ENCODE results near the gene TNF. TPM values are rescaled to one million over a fixed set of nuclear protein-coding genes. Genes with fewer than 3 reads are reported as not detected.

Gene TNF
- total and polyA plus RNA-seq, 9 donors: 0.08 to 0.80 (median 0.24) TPM; not detected in 2

DNA sequence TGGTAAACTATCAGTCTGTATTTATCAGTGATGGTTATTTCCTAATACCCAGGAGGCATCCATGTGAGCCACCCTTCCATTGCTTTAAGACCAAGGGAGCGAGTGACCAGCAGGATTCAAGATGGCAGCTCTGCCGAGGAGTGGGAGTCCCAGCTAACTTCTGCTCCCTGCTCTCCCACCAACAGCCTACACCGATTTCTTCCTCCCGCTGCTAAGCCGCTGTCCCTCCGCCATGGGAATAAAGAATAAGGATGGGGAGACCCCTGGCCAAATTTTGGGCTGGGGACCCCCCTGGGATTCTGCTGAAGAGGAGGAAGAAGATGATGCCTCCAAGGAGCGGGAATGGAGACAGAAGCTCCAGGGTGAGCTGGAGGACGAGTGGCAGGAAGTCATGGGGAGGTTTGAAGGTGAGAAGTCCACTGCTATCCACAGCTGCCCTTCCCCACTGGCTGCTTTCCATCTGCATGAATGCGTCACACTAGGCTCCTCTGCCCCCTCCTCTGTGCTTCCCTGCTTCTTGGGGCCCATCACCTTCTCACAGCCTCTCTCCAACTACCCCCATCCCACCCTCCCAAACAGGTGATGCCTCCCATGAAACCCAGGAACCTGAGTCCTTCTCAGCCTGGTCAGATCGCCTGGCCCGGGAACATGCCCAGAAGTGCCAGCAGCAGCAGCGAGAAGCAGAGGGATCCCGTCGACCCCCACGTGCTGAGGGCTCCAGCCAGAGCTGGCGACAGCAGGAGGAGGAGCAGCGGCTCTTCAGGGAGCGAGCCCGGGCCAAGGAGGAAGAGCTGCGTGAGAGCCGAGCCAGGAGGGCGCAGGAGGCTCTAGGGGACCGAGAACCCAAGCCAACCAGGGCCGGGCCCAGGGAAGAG is 17.7 kb upstream of the TNF start:
- H3K27me3 ChIP-seq (ENCODE audit: control insufficient read depth, insufficient read depth, low read length): no peaks in the 10 kb centered on the region
- H3K9me3 ChIP-seq (replicated peaks; ENCODE audit: control insufficient read depth, low read depth, low read length): no peaks in the 10 kb centered on the region

DNA sequence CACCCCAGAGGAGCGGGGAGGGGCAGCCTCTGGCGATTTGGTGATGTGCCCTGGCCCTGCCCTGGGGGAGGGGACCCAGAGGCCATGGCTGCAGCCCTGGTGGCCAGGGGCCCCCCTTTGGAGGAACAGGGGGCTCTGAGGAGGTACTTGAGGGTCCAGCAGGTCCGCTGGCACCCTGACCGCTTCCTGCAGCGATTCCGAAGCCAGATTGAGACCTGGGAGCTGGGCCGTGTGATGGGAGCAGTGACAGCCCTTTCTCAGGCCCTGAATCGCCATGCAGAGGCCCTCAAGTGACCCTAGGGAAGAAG is 17.1 kb upstream of the TNF start:
- DNase-seq: no peak
- Histone ChIP-seq H3K4me3 (ENCODE audit: low read length) (no peak overlapping the region), H3K27me3 (ENCODE audit: control insufficient read depth, insufficient read depth, low read length) (no peaks in the 10 kb centered on the region), H3K9me3 (replicated peaks; ENCODE audit: control insufficient read depth, low read depth, low read length) (no peaks in the 10 kb centered on the region), H3K36me3 (ENCODE audit: control insufficient read depth, insufficient read depth, low read length) (peaks cover 43% of the 10 kb centered on the region), H3K4me1 (ENCODE audit: control insufficient read depth, insufficient read depth, low read length) (peaks cover 28% of the 10 kb centered on the region), H3K27ac (ENCODE audit: low read length) (peak overlapping the region; percentile 35)
- 88% methylated on average over 8 of the region's 8 CpGs for WGBS (ENCODE audit: insufficient coverage)

More for the DNA sequence above, 17.7 kb upstream of the TNF start:
- peak overlapping the region; percentile 35 for H3K27ac ChIP-seq (ENCODE audit: low read length)
- H3K36me3 ChIP-seq (ENCODE audit: control insufficient read depth, insufficient read depth, low read length): peaks cover 47% of the 10 kb centered on the region
- peaks cover 28% of the 10 kb centered on the region for H3K4me1 ChIP-seq (ENCODE audit: control insufficient read depth, insufficient read depth, low read length)
- no peak for DNase-seq
- H3K4me3 ChIP-seq (ENCODE audit: low read length): no peak overlapping the region
- WGBS (ENCODE audit: insufficient coverage): 69% methylated on average over 17 of the region's 24 CpGs

DNA sequence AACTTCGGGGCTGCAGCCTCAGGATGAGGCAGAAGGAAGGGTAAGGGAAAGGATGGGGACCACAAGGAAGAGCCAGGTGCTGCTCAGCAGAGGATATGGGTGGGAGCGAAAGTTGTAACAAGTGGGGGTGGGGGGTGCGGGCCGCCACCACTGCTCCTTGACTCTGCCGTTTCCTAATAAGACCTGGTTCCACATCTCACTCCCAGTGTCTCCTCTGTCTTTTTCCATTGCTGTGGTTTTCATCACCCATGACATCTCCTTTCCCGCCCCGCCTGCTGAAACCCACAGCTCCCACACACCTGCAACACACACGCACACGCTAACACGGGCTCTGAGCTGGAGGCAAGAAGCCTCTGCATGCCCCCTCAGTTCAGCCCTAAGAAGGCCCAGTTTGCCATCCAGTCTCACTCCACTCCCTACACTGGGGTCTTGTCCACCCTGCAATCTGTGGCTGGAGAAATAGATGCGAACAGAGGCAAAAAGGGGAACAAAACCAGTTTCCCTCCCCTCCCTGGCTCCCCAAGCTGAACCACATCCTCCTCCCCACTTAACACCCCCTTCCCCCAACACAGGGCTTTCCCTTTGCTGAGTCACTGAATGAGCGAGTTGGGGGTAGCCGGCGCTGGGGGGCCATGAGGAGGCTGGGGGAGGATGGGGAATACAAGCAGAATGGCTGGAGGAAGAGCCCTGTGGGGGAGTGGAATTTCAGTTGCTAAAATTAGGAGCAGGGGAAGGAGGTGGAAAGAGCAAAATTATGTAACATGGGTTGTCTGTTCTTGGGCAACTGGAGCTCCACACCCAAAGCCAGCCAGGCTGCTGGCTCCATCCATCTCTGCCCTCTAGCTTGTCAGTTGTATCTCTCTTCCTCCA is 16.5 kb upstream of the TNF start:
- Histone ChIP-seq H3K27me3 (ENCODE audit: control insufficient read depth, insufficient read depth, low read length) (no peaks in the 10 kb centered on the region), H3K4me3 (ENCODE audit: low read length) (no peak overlapping the region), H3K36me3 (ENCODE audit: control insufficient read depth, insufficient read depth, low read length) (peaks cover 42% of the 10 kb centered on the region), H3K4me1 (ENCODE audit: control insufficient read depth, insufficient read depth, low read length) (peaks cover 28% of the 10 kb centered on the region), H3K9me3 (replicated peaks; ENCODE audit: control insufficient read depth, low read depth, low read length) (no peaks in the 10 kb centered on the region), H3K27ac (ENCODE audit: low read length) (peak overlapping the region; percentile 82)
- DNase-seq: peak; percentile 74
- 86% methylated on average over 8 of the region's 14 CpGs for WGBS (ENCODE audit: insufficient coverage)

DNA sequence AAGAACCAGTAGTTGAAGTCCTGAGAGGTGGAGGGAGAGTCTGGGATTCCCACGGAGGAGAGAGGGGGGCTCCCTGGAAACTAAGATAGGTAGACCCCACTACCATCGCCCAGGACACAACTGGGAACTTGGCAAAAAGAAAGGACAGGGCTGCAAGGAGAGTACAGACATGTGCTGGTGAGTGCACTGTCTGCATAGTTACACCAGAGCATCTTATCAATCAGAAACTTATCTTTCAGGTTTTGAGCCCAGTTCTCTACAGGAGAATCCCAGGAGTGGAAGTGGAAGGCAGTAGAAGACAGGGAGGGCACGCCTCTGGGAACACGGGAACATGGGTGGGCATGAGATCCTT is 15.8 kb upstream of the TNF start:
- DNase-seq: no peak
- no peaks in the 10 kb centered on the region for H3K27me3 ChIP-seq (ENCODE audit: control insufficient read depth, insufficient read depth, low read length)
- H3K4me3 ChIP-seq (ENCODE audit: low read length): no peak overlapping the region
- H3K9me3 ChIP-seq (replicated peaks; ENCODE audit: control insufficient read depth, low read depth, low read length): no peaks in the 10 kb centered on the region
- WGBS (ENCODE audit: insufficient coverage): 91% methylated on average over 3 of the region's 4 CpGs
- peaks cover 42% of the 10 kb centered on the region for H3K36me3 ChIP-seq (ENCODE audit: control insufficient read depth, insufficient read depth, low read length)
- peak overlapping the region; percentile 82 for H3K27ac ChIP-seq (ENCODE audit: low read length)
- peaks cover 28% of the 10 kb centered on the region for H3K4me1 ChIP-seq (ENCODE audit: control insufficient read depth, insufficient read depth, low read length)

DNA sequence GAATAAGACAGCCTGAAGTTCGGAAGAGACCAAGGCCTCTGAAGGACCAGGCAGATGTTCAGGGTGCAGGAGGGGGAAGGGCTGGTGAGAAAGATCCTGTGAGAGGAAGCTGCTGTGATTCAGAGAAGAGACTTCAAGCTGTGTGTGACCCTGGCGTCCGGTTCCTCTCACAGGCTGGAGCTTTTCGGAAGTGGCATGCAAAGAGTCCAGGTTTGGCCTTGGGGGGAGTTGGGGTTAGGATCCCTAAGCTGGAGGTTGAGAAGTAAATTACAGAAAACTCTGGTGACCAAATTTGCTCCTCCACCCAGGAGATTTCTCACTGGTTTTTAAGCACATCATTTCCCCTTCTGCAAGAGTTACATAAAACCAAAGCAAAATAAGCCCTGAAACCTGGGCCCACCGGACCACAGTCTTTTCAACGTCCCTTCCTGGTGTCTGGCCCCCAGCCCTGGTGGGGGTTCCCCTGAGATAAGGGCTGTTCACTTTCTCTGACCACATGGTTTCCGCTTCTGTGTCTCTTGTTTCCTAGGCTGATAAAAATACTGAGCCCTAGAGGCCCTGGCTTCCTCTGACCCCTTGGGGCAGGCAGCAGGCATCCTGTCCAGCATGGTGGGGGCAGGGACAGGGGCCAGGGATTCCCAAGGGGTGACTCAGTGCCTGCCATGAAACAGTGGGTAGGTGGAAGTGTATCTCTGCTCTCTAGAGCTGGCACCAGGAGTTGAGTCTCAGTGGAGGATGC is 15.2 kb upstream of the TNF start:
- no peak overlapping the region for H3K4me3 ChIP-seq (ENCODE audit: low read length)
- peaks cover 28% of the 10 kb centered on the region for H3K4me1 ChIP-seq (ENCODE audit: control insufficient read depth, insufficient read depth, low read length)
- peak; percentile 77 for DNase-seq
- peaks cover 42% of the 10 kb centered on the region for H3K36me3 ChIP-seq (ENCODE audit: control insufficient read depth, insufficient read depth, low read length)
- peak overlapping the region; percentile 82 for H3K27ac ChIP-seq (ENCODE audit: low read length)
- H3K9me3 ChIP-seq (replicated peaks; ENCODE audit: control insufficient read depth, low read depth, low read length): no peaks in the 10 kb centered on the region
- 59% methylated on average over 6 of the region's 7 CpGs for WGBS (ENCODE audit: insufficient coverage)
- H3K27me3 ChIP-seq (ENCODE audit: control insufficient read depth, insufficient read depth, low read length): no peaks in the 10 kb centered on the region

DNA sequence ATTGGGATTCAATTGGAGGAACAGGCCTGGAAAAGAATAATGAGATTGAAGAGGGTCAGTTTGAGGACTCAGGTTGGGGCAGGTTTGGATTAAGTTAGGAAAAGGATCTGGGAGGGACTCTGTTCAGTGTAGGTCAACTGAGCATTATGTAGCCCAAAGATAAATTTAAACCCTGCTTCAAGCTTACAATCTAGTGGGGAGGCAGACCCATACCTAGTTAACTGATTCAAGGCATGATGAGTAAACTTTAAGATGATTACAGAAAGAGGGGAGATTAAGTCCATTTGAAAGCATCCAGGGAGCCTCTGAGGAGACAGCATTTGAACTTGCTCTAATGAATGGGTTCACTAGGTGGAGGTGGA is 14.7 kb upstream of the TNF start:
- H3K36me3 ChIP-seq (ENCODE audit: control insufficient read depth, insufficient read depth, low read length): peaks cover 42% of the 10 kb centered on the region
- no peaks in the 10 kb centered on the region for H3K9me3 ChIP-seq (replicated peaks; ENCODE audit: control insufficient read depth, low read depth, low read length)
- H3K27me3 ChIP-seq (ENCODE audit: control insufficient read depth, insufficient read depth, low read length): no peaks in the 10 kb centered on the region
- peak overlapping the region; percentile 82 for H3K27ac ChIP-seq (ENCODE audit: low read length)
- no peak overlapping the region for H3K4me3 ChIP-seq (ENCODE audit: low read length)
- DNase-seq: no peak
- peaks cover 28% of the 10 kb centered on the region for H3K4me1 ChIP-seq (ENCODE audit: control insufficient read depth, insufficient read depth, low read length)

DNA sequence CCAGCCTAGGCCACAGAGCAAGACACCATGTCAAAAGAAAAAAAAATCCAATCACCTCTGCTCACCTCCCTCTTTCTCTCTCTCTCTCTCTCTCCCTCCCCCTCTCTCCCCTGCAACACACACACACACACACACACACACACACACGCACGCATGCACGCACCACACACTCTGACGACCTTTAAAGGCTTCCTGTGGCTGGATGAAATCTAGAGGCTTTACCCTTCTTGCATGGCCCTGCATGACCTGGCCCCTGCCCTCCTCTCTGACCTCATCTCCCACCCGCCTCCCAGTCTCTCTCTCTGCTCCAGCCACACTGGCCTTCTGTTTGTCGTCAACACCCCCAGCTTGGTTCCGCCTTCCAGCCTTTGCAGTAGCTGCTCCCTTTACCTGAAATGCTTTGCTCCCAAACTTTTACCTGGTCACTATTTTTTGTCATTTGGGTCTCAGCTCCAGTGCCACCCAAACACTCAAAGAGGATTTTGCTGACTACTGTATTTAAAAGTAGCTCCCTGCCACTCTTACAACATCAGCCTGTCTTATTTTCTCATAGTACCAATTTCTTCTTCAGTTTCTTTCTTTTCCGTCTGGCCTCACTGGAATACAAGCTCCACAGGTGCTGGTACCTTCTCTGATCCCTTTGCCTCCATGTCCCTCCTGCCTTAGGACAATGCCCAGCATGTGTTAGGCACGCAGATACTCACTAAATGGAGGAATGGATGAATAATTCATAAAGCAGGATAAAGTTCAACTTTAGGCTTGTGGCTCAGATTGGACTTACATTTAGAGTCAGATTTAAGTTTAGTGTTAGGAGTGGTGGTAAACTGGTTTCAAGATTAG is 7.6 kb upstream of the TNF start:
- WGBS (ENCODE audit: insufficient coverage): 35% methylated on average over 6 of the region's 9 CpGs
- Histone ChIP-seq H3K4me3 (ENCODE audit: low read length) (no peak overlapping the region), H3K27me3 (ENCODE audit: control insufficient read depth, insufficient read depth, low read length) (no peaks in the 10 kb centered on the region), H3K4me1 (ENCODE audit: control insufficient read depth, insufficient read depth, low read length) (no peaks in the 10 kb centered on the region), H3K36me3 (ENCODE audit: control insufficient read depth, insufficient read depth, low read length) (no peaks in the 10 kb centered on the region), H3K27ac (ENCODE audit: low read length) (no peak overlapping the region), H3K9me3 (replicated peaks; ENCODE audit: control insufficient read depth, low read depth, low read length) (no peaks in the 10 kb centered on the region)
- DNase-seq: no peak

DNA sequence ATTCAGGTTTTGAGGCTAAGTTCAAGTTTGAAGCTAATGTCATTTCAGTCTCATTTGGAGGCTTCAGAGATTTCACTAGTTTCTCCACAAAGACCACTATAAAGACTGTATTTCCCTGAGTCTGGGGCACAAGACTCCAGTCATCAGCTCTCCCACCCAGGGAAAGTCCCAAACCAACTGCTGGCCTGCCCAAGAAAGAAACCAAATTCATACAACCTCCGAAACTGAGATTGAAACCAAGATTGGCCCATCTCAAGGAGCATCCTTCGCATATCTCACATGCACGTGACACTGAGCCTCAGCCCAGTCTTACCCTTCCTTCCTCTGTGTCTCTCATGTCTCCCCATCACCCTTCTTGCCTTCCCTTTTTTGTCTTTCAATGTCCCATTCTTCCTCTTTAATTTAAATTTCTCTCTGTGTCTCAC is 6.8 kb upstream of the TNF start:
- no peak overlapping the region for H3K27ac ChIP-seq (ENCODE audit: low read length)
- H3K4me1 ChIP-seq (ENCODE audit: control insufficient read depth, insufficient read depth, low read length): no peaks in the 10 kb centered on the region
- H3K27me3 ChIP-seq (ENCODE audit: control insufficient read depth, insufficient read depth, low read length): no peaks in the 10 kb centered on the region
- peak; percentile 43 for DNase-seq
- H3K9me3 ChIP-seq (replicated peaks; ENCODE audit: control insufficient read depth, low read depth, low read length): no peaks in the 10 kb centered on the region
- H3K36me3 ChIP-seq (ENCODE audit: control insufficient read depth, insufficient read depth, low read length): no peaks in the 10 kb centered on the region
- H3K4me3 ChIP-seq (ENCODE audit: low read length): no peak overlapping the region
- WGBS (ENCODE audit: insufficient coverage): 69% methylated on average over 3 of the region's 3 CpGs

DNA sequence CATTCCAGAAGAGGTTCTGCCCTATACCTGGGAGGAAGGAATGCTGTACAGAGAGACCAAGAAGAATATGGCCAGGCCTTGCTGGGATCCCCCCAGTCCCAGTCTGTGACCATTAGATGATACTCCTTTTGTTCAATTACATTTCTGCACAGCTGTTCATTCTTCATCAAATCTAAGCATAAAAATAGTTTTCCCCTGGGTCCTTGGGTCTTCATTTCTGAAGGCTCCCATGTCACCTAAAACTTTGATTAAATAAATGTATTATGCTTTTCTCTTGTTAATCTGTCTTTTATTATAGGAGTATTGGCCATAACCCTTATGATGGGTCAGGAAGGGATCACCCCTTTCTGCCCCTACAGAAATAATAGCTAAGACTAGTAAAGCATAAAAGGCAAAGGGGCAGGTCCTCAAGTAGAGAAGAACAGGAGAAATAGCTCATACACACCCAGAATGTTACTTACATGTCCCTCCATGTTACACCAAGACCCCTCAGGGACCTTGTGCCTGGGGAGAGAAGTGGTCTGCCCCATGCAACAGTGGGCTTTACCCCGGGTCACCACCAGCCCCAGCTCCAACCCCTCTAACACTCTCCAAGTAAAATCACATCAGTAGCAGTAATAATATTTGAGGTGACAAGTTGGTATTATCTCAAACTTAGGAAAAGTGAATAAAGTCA is 5.4 kb upstream of the TNF start:
- H3K36me3 ChIP-seq (ENCODE audit: control insufficient read depth, insufficient read depth, low read length): no peaks in the 10 kb centered on the region
- no peaks in the 10 kb centered on the region for H3K27me3 ChIP-seq (ENCODE audit: control insufficient read depth, insufficient read depth, low read length)
- H3K4me1 ChIP-seq (ENCODE audit: control insufficient read depth, insufficient read depth, low read length): peaks cover under 1% of the 10 kb centered on the region
- no peak overlapping the region for H3K4me3 ChIP-seq (ENCODE audit: low read length)
- no peaks in the 10 kb centered on the region for H3K9me3 ChIP-seq (replicated peaks; ENCODE audit: control insufficient read depth, low read depth, low read length)
- no peak overlapping the region for H3K27ac ChIP-seq (ENCODE audit: low read length)
- WGBS (ENCODE audit: insufficient coverage): no CpG with 5 or more reads among the region's 1 CpG
- DNase-seq: no peak

Measured in muscle of leg (tissue), 11 donors.